ENCODE results near the gene TRPM3. TPM values are rescaled to one million over a fixed set of nuclear protein-coding genes. Genes with fewer than 3 reads are reported as not detected.

Gene TRPM3
- total and polyA plus RNA-seq, 2 of the 8 experiments (the other 6 are each of a cell fraction or from before 2014, with no cell fraction given), result 2.4 to 10.9 TPM

GRCh38 chr9:70887826-70888225 is 233.6 kb downstream of the TRPM3 start:
- Histone ChIP-seq H3K27ac (ENCODE audit: low read depth, low read length) (no peak overlapping the region), H4K20me1 (replicated peaks in 1 of 2; ENCODE audit: control insufficient read depth in 1 of 2, insufficient read depth in 2 of 2, low read length in 2 of 2) (no peaks in the 10 kb centered on the region), H3K79me2 (ENCODE audit: control insufficient read depth in 1 of 2, insufficient read depth in 2 of 2, low read length in 2 of 2) (no peaks in the 10 kb centered on the region), H3K23me2 (ENCODE audit: low read depth, low read length) (no peaks in the 10 kb centered on the region), H4K91ac (replicated peaks; ENCODE audit: insufficient read length, low read length) (no peak overlapping the region), H3K18ac (ENCODE audit: extremely low read depth, low read length) (no peak overlapping the region), H3K36me3 (ENCODE audit: control insufficient read depth in 2 of 4, insufficient read depth in 4 of 4, low read length in 3 of 4) (no peaks in the 10 kb centered on the region), H3K9me3 (ENCODE audit: insufficient read depth in 2 of 2, low read depth in 1 of 2, low read length in 1 of 2) (no peaks in the 10 kb centered on the region), H4K5ac (ENCODE audit: insufficient read length, low read depth, low read length) (no peak overlapping the region), H3K4ac (replicated peaks; ENCODE audit: insufficient read length, low read depth, low read length) (no peak overlapping the region), H3K4me3 (ENCODE audit: extremely low read depth in 1 of 4, insufficient read depth in 2 of 4, low read depth in 3 of 4, low read length in 4 of 4) (no peak overlapping the region), H2BK120ac (replicated peaks; ENCODE audit: low read depth, low read length) (no peak overlapping the region), H3K4me2 (ENCODE audit: insufficient read depth in 1 of 2, low read depth in 2 of 2, low read length in 2 of 2) (no peak overlapping the region), H4K8ac (ENCODE audit: extremely low read depth, insufficient read depth, low read length) (no peak overlapping the region), H2BK15ac (ENCODE audit: low read length) (no peak overlapping the region), H3K79me1 (ENCODE audit: low read depth, low read length) (no peaks in the 10 kb centered on the region), H2AK5ac (ENCODE audit: low read depth, low read length) (no peak overlapping the region), H3K27me3 (replicated peaks in 1 of 4; ENCODE audit: control insufficient read depth in 3 of 4, extremely low read depth in 1 of 4, insufficient read depth in 3 of 4, low read length in 3 of 4) (no peaks in the 10 kb centered on the region; a peak in 1 of 7 replicates), H2BK20ac (ENCODE audit: low read length) (no peak overlapping the region), H3K56ac (replicated peaks; ENCODE audit: insufficient read length, low read depth, low read length) (no peak overlapping the region), H2BK12ac (ENCODE audit: low read depth, low read length) (no peak overlapping the region), H3K4me1 (replicated peaks in 1 of 4; ENCODE audit: control insufficient read depth in 3 of 4, insufficient read depth in 4 of 4, low read length in 3 of 4) (peaks cover 0 to 8% (median 3%) of the 10 kb centered on the region in 4 experiments; a peak in 2 of 7 replicates), H3K23ac (ENCODE audit: insufficient read length) (no peak overlapping the region), H3K9ac (replicated peaks in 1 of 4; ENCODE audit: extremely low read depth in 1 of 4, low read depth in 3 of 4, low read length in 3 of 4) (no peak overlapping the region), H2AFZ (ENCODE audit: low read length) (no peak overlapping the region), H3K14ac (ENCODE audit: insufficient read length) (no peak overlapping the region), H2BK5ac (ENCODE audit: low read depth, low read length) (no peak overlapping the region)
- ChIA-PET POLR2A (ENCODE audit: partially characterized antibody) (no interaction called here), CTCF (ENCODE audit: partially characterized antibody) (interaction anchor here (0.7 kb wide), 1 partner anchor 189 kb away, joined by 3 read pairs; no protein-coding TSS in a partner anchor)
- FAIRE-seq (no peak), DNase-seq (ENCODE audit: low read depth in 1 of 2, low spot score in 2 of 2) (no peak)
- 84% methylated on average over 2 of the region's 2 CpGs; no CpG with 5 or more reads in 1 of the 2 experiments for WGBS, 2 experiments (ENCODE audit: extremely low coverage in 1 of 2, insufficient coverage in 1 of 2, insufficient read length in 1 of 2, insufficient replicate concordance in 2 of 2, low coverage in 1 of 2, low lambda C conversion rate in 2 of 2, missing lambda C conversion rate in 1 of 2)
- TF ChIP-seq TEAD4 (IDR thresholded peaks at IDR 0.05; ENCODE audit: low read depth, low read length), result no peak
- TF ChIP-seq CEBPB (IDR thresholded peaks at IDR 0.05; ENCODE audit: low read depth, low read length), result no peak
- TF ChIP-seq TAF1 (IDR thresholded peaks at IDR 0.05; ENCODE audit: low read depth, low read length), result no peak
- TF ChIP-seq USF2 (IDR thresholded peaks at IDR 0.05; ENCODE audit: low read length), result no peak
- TF ChIP-seq SAP30 (IDR thresholded peaks at IDR 0.05; ENCODE audit: insufficient read depth, insufficient replicate concordance, low read length), result no peak
- TF ChIP-seq POU5F1 (IDR thresholded peaks at IDR 0.05; ENCODE audit: low read depth, low read length), result no peak
- no peak for TF ChIP-seq YY1 (IDR thresholded peaks at IDR 0.05; ENCODE audit: low read depth, low read length)
- no peak for TF ChIP-seq HDAC6 (IDR thresholded peaks at IDR 0.05; ENCODE audit: low read depth, low read length)
- TF ChIP-seq RFX5 (IDR thresholded peaks at IDR 0.05; ENCODE audit: borderline replicate concordance, low read depth, low read length), result no peak

Measured in H1 (cell line).